IMR-90 (cell line): ENCODE results near the gene LPIN1. TPM values are rescaled to one million over a fixed set of nuclear protein-coding genes. Genes with fewer than 3 reads are reported as not detected.

Experiments
- ATAC-seq: fragments of 200-7000 bp; cut with Tn5 transposase; 2 replicates; pipeline ENCODE4 v1.9.1; 2020; ENCODE audit warnings: low read depth, mild to moderate bottlenecking, moderate library complexity
- BruUV-seq: library from RNA; stranded (reverse); fragments of 400-500 nt; replicated peaks from 2 replicates; lab custom pipeline; 2021; lab: Mats Ljungman, UMichigan
- CTCF ChIA-PET: fragments of 300-600 bp; formaldehyde crosslinking; extraction: SDS; loops from one replicate; lab custom pipeline; 2021; ENCODE audit warnings: antibody characterized with exemption; lab: Yijun Ruan, JAX
- POLR2A ChIA-PET: fragments of 300-600 bp; sonication (Branson Sonifier 250); formaldehyde crosslinking; loops from one replicate; lab custom pipeline; 2022; ENCODE audit warnings: antibody characterized with exemption; ENCODE audit not compliant: unreplicated experiment; lab: Charles Lee
- DNase-seq: peaks from one replicate; pipeline ENCODE4 v3.0.0; 2013
- H2AFZ ChIP-seq: replicated peaks from 2 replicates; pipeline ENCODE3; 2013; ENCODE audit warnings: low read length, mild to moderate bottlenecking; ENCODE audit not compliant: poor library complexity
- H2AK5ac ChIP-seq: 2 replicates; pipeline ENCODE4 v1.6.1; 2013; ENCODE audit warnings: low read depth, low read length, inconsistent platforms
- H2AK9ac ChIP-seq: replicated peaks from 2 replicates; pipeline ENCODE3; 2013; ENCODE audit warnings: mild to moderate bottlenecking, low read depth, low read length, moderate library complexity; ENCODE audit not compliant: poor library complexity
- H2BK120ac ChIP-seq: 2 replicates; pipeline ENCODE4 v1.6.1; 2013; ENCODE audit warnings: low read depth, low read length, inconsistent platforms
- H2BK15ac ChIP-seq: 3 replicates; pipeline ENCODE4 v1.6.1; 2013; ENCODE audit warnings: low read depth, low read length, inconsistent platforms
- H2BK20ac ChIP-seq: 2 replicates; pipeline ENCODE4 v1.6.1; 2013; ENCODE audit warnings: low read depth, mild to moderate bottlenecking, inconsistent platforms, low read length, moderate library complexity
- H2BK5ac ChIP-seq: 2 replicates; pipeline ENCODE4 v1.6.1; 2013; ENCODE audit warnings: mild to moderate bottlenecking, low read depth, low read length, inconsistent platforms; ENCODE audit not compliant: poor library complexity, severe bottlenecking
- H3K14ac ChIP-seq: replicated peaks from 2 replicates; pipeline ENCODE4 v1.6.1; 2013; ENCODE audit warnings: low read depth, low read length, inconsistent platforms
- H3K18ac ChIP-seq: 2 replicates; pipeline ENCODE4 v1.6.1; 2013; ENCODE audit warnings: low read depth, low read length, control low read depth
- H3K23ac ChIP-seq: 2 replicates; pipeline ENCODE4 v1.6.1; 2013; ENCODE audit warnings: low read depth, low read length, inconsistent platforms
- H3K27ac ChIP-seq: 2 replicates; pipeline ENCODE4 v1.5.1; 2013; ENCODE audit warnings: mild to moderate bottlenecking, control low read depth, low read length; ENCODE audit not compliant: insufficient read depth
- H3K27me3 ChIP-seq: 2 replicates; pipeline ENCODE4 v1.6.1; 2013; ENCODE audit warnings: low read length; ENCODE audit not compliant: control insufficient read depth, insufficient read depth
- H3K36me3 ChIP-seq: 2 replicates; pipeline ENCODE4 v1.6.1; 2013; ENCODE audit warnings: low read length, mixed read lengths; ENCODE audit not compliant: control insufficient read depth, insufficient read depth
- H3K4ac ChIP-seq: 2 replicates; pipeline ENCODE4 v1.6.1; 2013; ENCODE audit warnings: low read depth, low read length, inconsistent platforms
- H3K4me1 ChIP-seq: 2 replicates; pipeline ENCODE4 v1.6.1; 2013; ENCODE audit warnings: low read length, mixed read lengths; ENCODE audit not compliant: control insufficient read depth, insufficient read depth
- H3K4me2 ChIP-seq: 2 replicates; pipeline ENCODE4 v1.6.1; 2013; ENCODE audit warnings: low read depth, mild to moderate bottlenecking, control low read depth, low read length, moderate library complexity
- H3K4me3 ChIP-seq: 2 replicates; pipeline ENCODE4 v1.5.1; 2013; ENCODE audit warnings: low read depth, mild to moderate bottlenecking, control low read depth, low read length, moderate library complexity; ENCODE audit not compliant: insufficient read depth
- H3K56ac ChIP-seq: 2 replicates; pipeline ENCODE4 v1.6.1; 2013; ENCODE audit warnings: low read length, inconsistent platforms; ENCODE audit not compliant: insufficient read depth; ENCODE audit errors: extremely low read depth
- H3K79me1 ChIP-seq, 2 experiments: 2 replicates each; pipeline ENCODE4 v1.6.1; 2013; ENCODE audit warnings: low read length in 2 of 2, inconsistent platforms in 1 of 2, low read depth in 1 of 2
- H3K9ac ChIP-seq: 2 replicates; pipeline ENCODE4 v1.6.1; 2013; ENCODE audit warnings: low read depth, low read length, control low read depth
- H3K9me1 ChIP-seq: 2 replicates; pipeline ENCODE4 v1.6.1; 2013; ENCODE audit warnings: low read length, inconsistent platforms; ENCODE audit not compliant: insufficient read depth
- H3K9me3 ChIP-seq: 2 replicates; pipeline ENCODE4 v1.6.1; 2013; ENCODE audit warnings: low read length; ENCODE audit not compliant: control insufficient read depth, insufficient read depth
- H4K20me1 ChIP-seq: 2 replicates; pipeline ENCODE4 v1.6.1; 2013; ENCODE audit warnings: low read length, inconsistent platforms; ENCODE audit not compliant: insufficient read depth
- H4K5ac ChIP-seq: 2 replicates; pipeline ENCODE4 v1.6.1; 2013; ENCODE audit warnings: mild to moderate bottlenecking, low read depth, low read length, control low read depth
- H4K8ac ChIP-seq, 2 experiments: 2 replicates each; pipeline ENCODE4 v1.6.1; 2013; ENCODE audit warnings: low read depth in 2 of 2, low read length in 2 of 2, control low read depth in 1 of 2, inconsistent platforms in 1 of 2
- H4K91ac ChIP-seq: 2 replicates; pipeline ENCODE4 v1.6.1; 2013; ENCODE audit warnings: low read depth, low read length, inconsistent platforms; ENCODE audit not compliant: insufficient read depth
- POLR2A ChIP-seq: IDR thresholded peaks from 2 replicates; pipeline ENCODE4 v1.6.1; 2012; ENCODE audit warnings: mild to moderate bottlenecking, low read depth, low read length
- WGBS, 2 experiments: methylation state at CpG; one replicate each; pipeline versions ENCODE4 v1.1.5 to v1.1.7; 2013; ENCODE audit warnings: missing lambda C conversion rate in 2 of 2; ENCODE audit not compliant: insufficient read length in 1 of 2; ENCODE audit errors: extremely low coverage in 2 of 2; 5-methylcytosine and 5-hydroxymethylcytosine counted together
- dilution Hi-C: fragments of 300-500 bp; cut with HindIII; formaldehyde crosslinking; loops from one replicate; pipeline ENCODE4 v1.14.3; 2018; ENCODE audit warnings: low sequenced_read_pairs; ENCODE audit not compliant: unreplicated experiment
- in situ Hi-C: fragments of 300-500 bp; cut with MboI; formaldehyde crosslinking; loops from 3 replicates; pipeline ENCODE4 v1.14.3; 2019; ENCODE audit warnings: low sequenced_read_pairs, inconsistent platforms, mixed read lengths
- intact Hi-C: fragments of 100-400 bp; cut with micrococcal nuclease; formaldehyde crosslinking; loops from 2 replicates; pipeline ENCODE4 v1.10.0; 2022
- polyA plus RNA-seq, 3 experiments: library from polyadenylated mRNA; depleted of rRNA; stranded (reverse); fragments of >200 nt; gene quantifications; 2 replicates each; pipeline ENCODE4 v1.2.3, GENCODE V29; 2012; ENCODE audit warnings: low replicate concordance in 1 of 3
- total RNA-seq: library from RNA; depleted of rRNA; stranded (reverse); fragments of >200 nt; gene quantifications from 2 replicates; pipeline ENCODE4 v1.2.3, GENCODE V29; 2012

Gene LPIN1
- total and polyA plus RNA-seq, 2 of the 4 experiments (the other 2 are of a cell fraction), result 21.3 to 25.1 TPM

DNA sequence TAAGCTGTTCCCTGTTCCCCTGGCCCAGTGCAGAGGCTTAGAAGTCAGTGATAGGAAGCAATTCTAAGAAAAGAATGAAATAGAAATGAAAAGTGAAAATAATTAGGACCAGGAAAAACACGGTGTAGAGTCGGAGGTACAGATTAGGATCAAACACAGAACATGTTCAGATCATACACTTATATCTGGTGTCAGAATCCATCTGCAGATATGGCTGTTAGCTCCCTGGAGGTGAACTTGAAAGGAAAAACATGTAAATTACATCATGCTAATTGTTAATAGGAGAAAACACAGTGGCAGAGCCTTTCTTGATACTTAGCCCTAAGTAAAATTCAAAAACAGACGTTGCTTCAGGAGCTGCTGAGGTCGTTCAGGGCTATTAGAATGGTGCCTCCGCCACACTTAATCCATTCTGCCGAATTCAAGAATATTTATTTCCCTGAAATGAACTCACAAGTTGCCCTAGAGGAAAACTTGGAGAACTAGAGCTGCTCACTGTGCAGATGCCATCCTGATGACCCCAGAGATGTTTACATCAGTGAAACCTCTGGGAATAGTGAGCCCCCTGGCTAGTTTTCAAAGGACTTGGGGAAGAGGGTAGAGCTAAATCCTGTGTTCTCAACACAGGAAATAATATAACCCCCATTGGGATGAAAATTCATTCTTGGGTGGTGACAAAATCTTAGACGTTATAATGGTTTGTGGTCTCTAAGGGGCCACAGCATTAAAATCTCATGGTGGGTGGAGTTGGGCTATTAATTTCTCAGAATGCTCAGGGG is 27.5 kb downstream of the LPIN1 start:
- Histone ChIP-seq H2BK120ac (peak overlapping the region; percentile 53; the same call in 1 of the 2 replicates), H3K4me3 (no peak overlapping the region), H2BK20ac (peak overlapping the region; percentile 29; the same call in 1 of the 2 replicates), H3K18ac (no peak overlapping the region), H3K4me2 (no peak overlapping the region), H3K27me3 (no peaks in the 10 kb centered on the region), H3K56ac (no peak overlapping the region; the same call in 1 of the 2 replicates), H2AFZ (no peak overlapping the region), H3K23ac (peak overlapping the region; percentile 42; the same call in 1 of the 2 replicates), H4K8ac (no peak overlapping the region), H3K9ac (no peak overlapping the region), H3K79me1 (peaks cover 0 to 6% of the 10 kb centered on the region in 2 experiments; a peak in 1 of 4 replicates), H3K14ac (peak overlapping the region; percentile 60), H2BK5ac (no peak overlapping the region), H2AK5ac (no peak overlapping the region), H3K4ac (no peak overlapping the region), H2AK9ac (peak overlapping the region; percentile 29), H2BK15ac (no peak overlapping the region), H4K20me1 (no peaks in the 10 kb centered on the region), H4K5ac (no peak overlapping the region), H4K91ac (no peak overlapping the region), H3K9me3 (no peaks in the 10 kb centered on the region), H3K4me1 (peaks cover 7% of the 10 kb centered on the region), H3K36me3 (peaks cover 32% of the 10 kb centered on the region), H3K27ac (no peak overlapping the region), H3K9me1 (peaks cover 4% of the 10 kb centered on the region)
- in situ Hi-C loops (loop anchor here (10.0 to 25.0 kb wide), 2 partner anchors 299 to 637 kb away; a partner anchor contains a TSS), dilution Hi-C loops (no loop called here), intact Hi-C loops (loop anchor here (2.0 kb wide), 1 partner anchor 27 kb away; the partner anchor contains the start of gene LPIN1)
- WGBS, 2 experiments, result no CpG with 5 or more reads among the region's 7 CpGs
- ChIA-PET POLR2A (interaction anchor here (0.6 kb wide), 1 partner anchor 13 kb away, joined by 15 read pairs; no protein-coding TSS in a partner anchor), CTCF (interaction anchor here (0.6 to 1.7 kb wide), 4 partner anchors 11 to 630 kb away, joined by 3 to 8 read pairs (median 6); no protein-coding TSS in a partner anchor)
- ATAC-seq, result peak; percentile 31
- no peak for DNase-seq
- TF ChIP-seq POLR2A, result no peak
- BruUV-seq, result no TSS peak
